Measurements from ENCODE around the gene EQTN.

DNA sequence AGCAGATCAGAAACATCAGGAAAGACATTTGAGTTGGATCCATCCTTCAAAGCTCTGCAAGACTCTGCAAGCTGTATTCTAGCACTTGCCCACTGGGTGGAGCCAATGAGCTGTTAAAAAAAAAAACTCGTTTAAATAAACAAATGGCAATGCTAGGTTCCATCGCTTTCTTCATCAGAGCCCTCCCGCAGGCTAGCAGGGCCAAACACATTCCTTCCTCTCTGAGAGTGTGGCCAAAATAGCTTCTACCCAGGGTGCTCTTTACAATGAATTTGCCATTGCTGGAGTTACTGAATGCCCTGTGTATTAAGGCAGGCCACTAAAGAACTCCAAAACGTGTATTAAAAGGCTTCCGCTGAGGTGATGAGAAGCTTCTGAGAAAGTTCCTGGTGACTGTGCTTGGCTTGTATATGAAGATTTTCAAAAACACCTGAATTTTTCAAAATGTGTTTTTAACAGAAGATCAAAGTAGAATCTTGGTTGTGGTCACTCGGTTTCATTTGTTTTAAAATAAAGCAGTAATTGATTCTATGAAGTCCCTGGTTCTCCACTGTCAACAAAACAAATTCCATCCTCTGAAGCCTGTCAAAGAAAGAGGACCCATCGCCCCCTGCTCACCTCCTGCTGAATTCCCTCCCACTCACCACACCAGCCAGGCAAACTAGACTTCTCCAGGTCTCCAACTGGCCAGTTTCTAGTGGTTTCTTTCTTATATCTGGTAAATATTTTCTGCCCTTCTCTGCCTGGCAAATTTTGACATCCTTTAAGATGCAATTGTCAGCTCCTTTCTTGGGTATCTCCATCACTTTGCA, 36.5 kb upstream of the EQTN start:
- TF ChIP-seq, protein P1, sequence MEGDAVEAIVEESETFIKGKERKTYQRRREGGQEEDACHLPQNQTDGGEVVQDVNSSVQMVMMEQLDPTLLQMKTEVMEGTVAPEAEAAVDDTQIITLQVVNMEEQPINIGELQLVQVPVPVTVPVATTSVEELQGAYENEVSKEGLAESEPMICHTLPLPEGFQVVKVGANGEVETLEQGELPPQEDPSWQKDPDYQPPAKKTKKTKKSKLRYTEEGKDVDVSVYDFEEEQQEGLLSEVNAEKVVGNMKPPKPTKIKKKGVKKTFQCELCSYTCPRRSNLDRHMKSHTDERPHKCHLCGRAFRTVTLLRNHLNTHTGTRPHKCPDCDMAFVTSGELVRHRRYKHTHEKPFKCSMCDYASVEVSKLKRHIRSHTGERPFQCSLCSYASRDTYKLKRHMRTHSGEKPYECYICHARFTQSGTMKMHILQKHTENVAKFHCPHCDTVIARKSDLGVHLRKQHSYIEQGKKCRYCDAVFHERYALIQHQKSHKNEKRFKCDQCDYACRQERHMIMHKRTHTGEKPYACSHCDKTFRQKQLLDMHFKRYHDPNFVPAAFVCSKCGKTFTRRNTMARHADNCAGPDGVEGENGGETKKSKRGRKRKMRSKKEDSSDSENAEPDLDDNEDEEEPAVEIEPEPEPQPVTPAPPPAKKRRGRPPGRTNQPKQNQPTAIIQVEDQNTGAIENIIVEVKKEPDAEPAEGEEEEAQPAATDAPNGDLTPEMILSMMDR (IDR thresholded peaks at IDR 0.05) = peak; percentile 69 to 92 (median 82)
- TF ChIP-seq POLR2AphosphoS5 (IDR thresholded peaks at IDR 0.05) (peak in 2 of 3 donors; percentile 39 to 60), POLR2A (IDR thresholded peaks at IDR 0.05) (no peak)
